Liver (tissue), 2 donors: Measurements from ENCODE around the gene GTF2H2C_2.
"Not testable (repeated sequence)": the region's sequence is repeated elsewhere in the genome, so short reads cannot be mapped to it uniquely, and the experiment has no call there.

Experiments used
- TF ChIP-seq, protein P1 (sequence below): fragments of 150-350 bp; IDR thresholded peaks from 2 replicates; pipeline ENCODE4 v1.5.1; 2017; ENCODE audit warnings: improper control_type of control experiment, low read depth, low read length; ENCODE audit not compliant: missing input control
- TF ChIP-seq, protein P2 (sequence below): IDR thresholded peaks from 2 replicates; pipeline ENCODE4 v1.6.1; 2016; ENCODE audit warnings: antibody characterized with exemption
- donor health status: healthy.

DNA sequence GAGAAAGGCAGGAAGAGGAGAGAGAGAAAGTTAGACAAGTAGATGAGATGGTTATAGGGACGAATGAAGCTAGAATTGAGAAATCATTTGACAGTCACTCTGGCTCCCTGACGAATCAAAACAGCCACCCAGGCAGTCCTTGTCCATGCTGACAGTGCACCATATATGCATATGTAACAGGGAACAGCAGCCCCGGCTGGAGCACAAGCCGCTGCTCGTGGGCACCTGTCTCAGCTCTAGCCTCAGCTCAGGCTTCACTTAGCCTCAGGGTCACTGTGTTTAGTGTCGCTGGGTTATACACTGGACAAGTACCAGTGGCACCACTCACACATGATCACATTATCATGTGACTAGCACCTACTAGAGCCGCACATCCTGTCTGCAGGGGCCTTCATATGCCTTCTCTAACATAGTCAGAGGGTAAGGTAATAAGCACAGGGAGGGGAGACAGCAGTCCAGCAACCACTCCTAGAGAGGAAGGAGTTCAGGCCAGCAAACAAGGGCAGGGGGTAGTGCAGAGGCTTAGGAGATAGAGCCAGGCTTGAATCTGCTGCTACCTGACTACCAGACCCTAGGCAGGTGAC lies 54.9 kb downstream of the GTF2H2C_2 start:
- TF ChIP-seq, protein P1, sequence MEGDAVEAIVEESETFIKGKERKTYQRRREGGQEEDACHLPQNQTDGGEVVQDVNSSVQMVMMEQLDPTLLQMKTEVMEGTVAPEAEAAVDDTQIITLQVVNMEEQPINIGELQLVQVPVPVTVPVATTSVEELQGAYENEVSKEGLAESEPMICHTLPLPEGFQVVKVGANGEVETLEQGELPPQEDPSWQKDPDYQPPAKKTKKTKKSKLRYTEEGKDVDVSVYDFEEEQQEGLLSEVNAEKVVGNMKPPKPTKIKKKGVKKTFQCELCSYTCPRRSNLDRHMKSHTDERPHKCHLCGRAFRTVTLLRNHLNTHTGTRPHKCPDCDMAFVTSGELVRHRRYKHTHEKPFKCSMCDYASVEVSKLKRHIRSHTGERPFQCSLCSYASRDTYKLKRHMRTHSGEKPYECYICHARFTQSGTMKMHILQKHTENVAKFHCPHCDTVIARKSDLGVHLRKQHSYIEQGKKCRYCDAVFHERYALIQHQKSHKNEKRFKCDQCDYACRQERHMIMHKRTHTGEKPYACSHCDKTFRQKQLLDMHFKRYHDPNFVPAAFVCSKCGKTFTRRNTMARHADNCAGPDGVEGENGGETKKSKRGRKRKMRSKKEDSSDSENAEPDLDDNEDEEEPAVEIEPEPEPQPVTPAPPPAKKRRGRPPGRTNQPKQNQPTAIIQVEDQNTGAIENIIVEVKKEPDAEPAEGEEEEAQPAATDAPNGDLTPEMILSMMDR = not testable (repeated sequence)
- TF ChIP-seq, protein P2, sequence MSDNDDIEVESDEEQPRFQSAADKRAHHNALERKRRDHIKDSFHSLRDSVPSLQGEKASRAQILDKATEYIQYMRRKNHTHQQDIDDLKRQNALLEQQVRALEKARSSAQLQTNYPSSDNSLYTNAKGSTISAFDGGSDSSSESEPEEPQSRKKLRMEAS = not testable (repeated sequence)
